ENCODE measurements around the gene XNDC1N. TPM values are rescaled to one million over a fixed set of nuclear protein-coding genes. Genes with fewer than 3 reads are reported as not detected.

XNDC1N gene
- total and polyA plus RNA-seq, 2 experiments from 2014 or later: 11.0 to 13.0 TPM

GRCh38 chr11:71951741-71952310 is 23.4 kb upstream of the XNDC1N start:
- no peak overlapping the region for H3K4me3 Mint-ChIP-seq
- no peak overlapping the region for H3K4me3 ChIP-seq
- TF ChIP-seq ETS1 (IDR thresholded peaks at IDR 0.05) (no peak), EZH2 (IDR thresholded peaks at IDR 0.05; ENCODE audit: low read depth, unreplicated experiment) (no peak), REST (IDR thresholded peaks at IDR 0.05; ENCODE audit: unreplicated experiment) (no peak), NANOG (IDR thresholded peaks at IDR 0.05; ENCODE audit: borderline replicate concordance) (no peak), STAT1 (IDR thresholded peaks at IDR 0.05; ENCODE audit: unreplicated experiment) (no peak), POLR2AphosphoS5 (IDR thresholded peaks at IDR 0.05; ENCODE audit: low read depth) (no peak), JUNB (IDR thresholded peaks at IDR 0.05; ENCODE audit: unreplicated experiment) (no peak), CTCF (conservative IDR thresholded peaks at IDR 0.05; ENCODE audit: low read depth in 2 of 2) (no peak), EZH2phosphoT487 (IDR thresholded peaks at IDR 0.05; ENCODE audit: unreplicated experiment) (no peak), ZNF114 (CRISPR knock-in tag; IDR thresholded peaks at IDR 0.05) (no peak), CREB1 (CRISPR knock-in tag; IDR thresholded peaks at IDR 0.05; ENCODE audit: low read depth) (no peak)
- no peaks in the 10 kb centered on the region for H3K9me2 ChIP-seq (ENCODE audit: insufficient read depth)
- no peak overlapping the region for H3K27ac Mint-ChIP-seq
- ATAC-seq (no peak), DNase-seq (ENCODE audit: low spot score) (no peak)
- H2AFZ ChIP-seq: no peak overlapping the region
- H3K36me3 ChIP-seq (ENCODE audit: insufficient read depth): no peaks in the 10 kb centered on the region
- no peak overlapping the region for H3K27ac ChIP-seq (ENCODE audit: low read depth)
- no peaks in the 10 kb centered on the region for H3F3A ChIP-seq (replicated peaks; ENCODE audit: low read depth)
- no peak overlapping the region for H3K4me2 ChIP-seq
- H3K4me1 ChIP-seq (ENCODE audit: insufficient read depth): no peaks in the 10 kb centered on the region
- H3K79me2 ChIP-seq (replicated peaks; ENCODE audit: insufficient read depth): peaks cover 91% of the 10 kb centered on the region
- no peaks in the 10 kb centered on the region for H3K36me3 Mint-ChIP-seq (ENCODE audit: low read depth)
- no peaks in the 10 kb centered on the region for H3K27me3 Mint-ChIP-seq (ENCODE audit: insufficient read depth, low read depth, poor library complexity)
- H4K20me1 ChIP-seq (replicated peaks; ENCODE audit: insufficient read depth): peaks cover 36% of the 10 kb centered on the region
- no peaks in the 10 kb centered on the region for H3K9me3 Mint-ChIP-seq
- peaks cover 5% of the 10 kb centered on the region; the same call in 1 of the 3 replicates for H3K4me1 Mint-ChIP-seq
- no peaks in the 10 kb centered on the region for H3K27me3 ChIP-seq (ENCODE audit: insufficient read depth)

Data from GM23338 (cell line).